Thyroid gland (tissue), 4 donors: ENCODE data around the gene SMO.

Source experiments
- CTCF ChIP-seq, 6 experiments: fragments of 200-600 bp in 3 of 6; fragments of 450-650 bp in 3 of 6; sonication (generic) in 3 of 6; IDR thresholded peaks; one replicate each; pipeline ENCODE4 v1.5.1; 2016 to 2019; ENCODE audit warnings: antibody characterized with exemption in 6 of 6, mild to moderate bottlenecking in 2 of 6, inconsistent platforms in 1 of 6, moderate library complexity in 1 of 6
- POLR2A ChIP-seq, 2 donors: fragments of 450-650 bp; IDR thresholded peaks; one replicate each; pipeline ENCODE4 v1.6.1; 2017; ENCODE audit warnings: antibody characterized with exemption in 2 of 2, mild to moderate bottlenecking in 2 of 2, moderate library complexity in 1 of 2

- TF ChIP-seq POLR2A (IDR thresholded peaks at IDR 0.05) = no peak
- no peak for TF ChIP-seq CTCF (IDR thresholded peaks at IDR 0.05)
Measured at GRCh38 chr7:129189661-129190310, 1.4 kb downstream of the SMO start.
